IMR-90 (cell line): ENCODE results near the gene FADD. TPM values are rescaled to one million over a fixed set of nuclear protein-coding genes. Genes with fewer than 3 reads are reported as not detected.

Source experiments
- ATAC-seq: fragments of 200-7000 bp; cut with Tn5 transposase; 2 replicates; pipeline ENCODE4 v1.9.1; 2020; ENCODE audit warnings: low read depth, mild to moderate bottlenecking, moderate library complexity
- BruUV-seq: library from RNA; stranded (reverse); fragments of 400-500 nt; replicated peaks from 2 replicates; lab custom pipeline; 2021; lab: Mats Ljungman, UMichigan
- CTCF ChIA-PET: fragments of 300-600 bp; formaldehyde crosslinking; extraction: SDS; loops from one replicate; lab custom pipeline; 2021; ENCODE audit warnings: antibody characterized with exemption; lab: Yijun Ruan, JAX
- POLR2A ChIA-PET: fragments of 300-600 bp; sonication (Branson Sonifier 250); formaldehyde crosslinking; loops from one replicate; lab custom pipeline; 2022; ENCODE audit warnings: antibody characterized with exemption; ENCODE audit not compliant: unreplicated experiment; lab: Charles Lee
- DNase-seq: peaks from one replicate; pipeline ENCODE4 v3.0.0; 2013
- H2AFZ ChIP-seq: replicated peaks from 2 replicates; pipeline ENCODE3; 2013; ENCODE audit warnings: low read length, mild to moderate bottlenecking; ENCODE audit not compliant: poor library complexity
- H2AK5ac ChIP-seq: 2 replicates; pipeline ENCODE4 v1.6.1; 2013; ENCODE audit warnings: low read depth, low read length, inconsistent platforms
- H2AK9ac ChIP-seq: replicated peaks from 2 replicates; pipeline ENCODE3; 2013; ENCODE audit warnings: mild to moderate bottlenecking, low read depth, low read length, moderate library complexity; ENCODE audit not compliant: poor library complexity
- H2BK120ac ChIP-seq: 2 replicates; pipeline ENCODE4 v1.6.1; 2013; ENCODE audit warnings: low read depth, low read length, inconsistent platforms
- H2BK15ac ChIP-seq: 3 replicates; pipeline ENCODE4 v1.6.1; 2013; ENCODE audit warnings: low read depth, low read length, inconsistent platforms
- H2BK20ac ChIP-seq: 2 replicates; pipeline ENCODE4 v1.6.1; 2013; ENCODE audit warnings: low read depth, mild to moderate bottlenecking, inconsistent platforms, low read length, moderate library complexity
- H2BK5ac ChIP-seq: 2 replicates; pipeline ENCODE4 v1.6.1; 2013; ENCODE audit warnings: mild to moderate bottlenecking, low read depth, low read length, inconsistent platforms; ENCODE audit not compliant: poor library complexity, severe bottlenecking
- H3K14ac ChIP-seq: replicated peaks from 2 replicates; pipeline ENCODE4 v1.6.1; 2013; ENCODE audit warnings: low read depth, low read length, inconsistent platforms
- H3K18ac ChIP-seq: 2 replicates; pipeline ENCODE4 v1.6.1; 2013; ENCODE audit warnings: low read depth, low read length, control low read depth
- H3K23ac ChIP-seq: 2 replicates; pipeline ENCODE4 v1.6.1; 2013; ENCODE audit warnings: low read depth, low read length, inconsistent platforms
- H3K27ac ChIP-seq: 2 replicates; pipeline ENCODE4 v1.5.1; 2013; ENCODE audit warnings: mild to moderate bottlenecking, control low read depth, low read length; ENCODE audit not compliant: insufficient read depth
- H3K27me3 ChIP-seq: 2 replicates; pipeline ENCODE4 v1.6.1; 2013; ENCODE audit warnings: low read length; ENCODE audit not compliant: control insufficient read depth, insufficient read depth
- H3K36me3 ChIP-seq: 2 replicates; pipeline ENCODE4 v1.6.1; 2013; ENCODE audit warnings: low read length, mixed read lengths; ENCODE audit not compliant: control insufficient read depth, insufficient read depth
- H3K4ac ChIP-seq: 2 replicates; pipeline ENCODE4 v1.6.1; 2013; ENCODE audit warnings: low read depth, low read length, inconsistent platforms
- H3K4me1 ChIP-seq: 2 replicates; pipeline ENCODE4 v1.6.1; 2013; ENCODE audit warnings: low read length, mixed read lengths; ENCODE audit not compliant: control insufficient read depth, insufficient read depth
- H3K4me2 ChIP-seq: 2 replicates; pipeline ENCODE4 v1.6.1; 2013; ENCODE audit warnings: low read depth, mild to moderate bottlenecking, control low read depth, low read length, moderate library complexity
- H3K4me3 ChIP-seq: 2 replicates; pipeline ENCODE4 v1.5.1; 2013; ENCODE audit warnings: low read depth, mild to moderate bottlenecking, control low read depth, low read length, moderate library complexity; ENCODE audit not compliant: insufficient read depth
- H3K56ac ChIP-seq: 2 replicates; pipeline ENCODE4 v1.6.1; 2013; ENCODE audit warnings: low read length, inconsistent platforms; ENCODE audit not compliant: insufficient read depth; ENCODE audit errors: extremely low read depth
- H3K79me1 ChIP-seq, 2 experiments: 2 replicates each; pipeline ENCODE4 v1.6.1; 2013; ENCODE audit warnings: low read length in 2 of 2, inconsistent platforms in 1 of 2, low read depth in 1 of 2
- H3K9ac ChIP-seq: 2 replicates; pipeline ENCODE4 v1.6.1; 2013; ENCODE audit warnings: low read depth, low read length, control low read depth
- H3K9me1 ChIP-seq: 2 replicates; pipeline ENCODE4 v1.6.1; 2013; ENCODE audit warnings: low read length, inconsistent platforms; ENCODE audit not compliant: insufficient read depth
- H3K9me3 ChIP-seq: 2 replicates; pipeline ENCODE4 v1.6.1; 2013; ENCODE audit warnings: low read length; ENCODE audit not compliant: control insufficient read depth, insufficient read depth
- H4K20me1 ChIP-seq: 2 replicates; pipeline ENCODE4 v1.6.1; 2013; ENCODE audit warnings: low read length, inconsistent platforms; ENCODE audit not compliant: insufficient read depth
- H4K5ac ChIP-seq: 2 replicates; pipeline ENCODE4 v1.6.1; 2013; ENCODE audit warnings: mild to moderate bottlenecking, low read depth, low read length, control low read depth
- H4K8ac ChIP-seq, 2 experiments: 2 replicates each; pipeline ENCODE4 v1.6.1; 2013; ENCODE audit warnings: low read depth in 2 of 2, low read length in 2 of 2, control low read depth in 1 of 2, inconsistent platforms in 1 of 2
- H4K91ac ChIP-seq: 2 replicates; pipeline ENCODE4 v1.6.1; 2013; ENCODE audit warnings: low read depth, low read length, inconsistent platforms; ENCODE audit not compliant: insufficient read depth
- CTCF ChIP-seq: conservative IDR thresholded peaks from 2 replicates; pipeline ENCODE4 v1.5.1; 2012; ENCODE audit warnings: mild to moderate bottlenecking, low read depth, low read length, improper control_type of control experiment
- WGBS, 2 experiments: methylation state at CpG; one replicate each; pipeline versions ENCODE4 v1.1.5 to v1.1.7; 2013; ENCODE audit warnings: missing lambda C conversion rate in 2 of 2; ENCODE audit not compliant: insufficient read length in 1 of 2; ENCODE audit errors: extremely low coverage in 2 of 2; 5-methylcytosine and 5-hydroxymethylcytosine counted together
- dilution Hi-C: fragments of 300-500 bp; cut with HindIII; formaldehyde crosslinking; loops from one replicate; pipeline ENCODE4 v1.14.3; 2018; ENCODE audit warnings: low sequenced_read_pairs; ENCODE audit not compliant: unreplicated experiment
- in situ Hi-C: fragments of 300-500 bp; cut with MboI; formaldehyde crosslinking; loops from 3 replicates; pipeline ENCODE4 v1.14.3; 2019; ENCODE audit warnings: low sequenced_read_pairs, inconsistent platforms, mixed read lengths
- intact Hi-C: fragments of 100-400 bp; cut with micrococcal nuclease; formaldehyde crosslinking; loops from 2 replicates; pipeline ENCODE4 v1.10.0; 2022
- polyA plus RNA-seq, 3 experiments: library from polyadenylated mRNA; depleted of rRNA; stranded (reverse); fragments of >200 nt; gene quantifications; 2 replicates each; pipeline ENCODE4 v1.2.3, GENCODE V29; 2012; ENCODE audit warnings: low replicate concordance in 1 of 3
- total RNA-seq: library from RNA; depleted of rRNA; stranded (reverse); fragments of >200 nt; gene quantifications from 2 replicates; pipeline ENCODE4 v1.2.3, GENCODE V29; 2012

The FADD gene
- total and polyA plus RNA-seq, 2 of the 4 experiments (the other 2 are of a cell fraction) = 38.1 to 44.4 TPM

GRCh38 chr11:70250876-70251658, 48.0 kb downstream of the FADD start:
- POLR2A ChIA-PET = no interaction called here
- Histone ChIP-seq H2AK5ac (no peak overlapping the region), H2BK120ac (no peak overlapping the region), H4K8ac (no peak overlapping the region), H3K4me1 (peaks cover 6% of the 10 kb centered on the region), H3K56ac (no peak overlapping the region), H4K5ac (no peak overlapping the region), H2BK5ac (no peak overlapping the region), H3K9me3 (no peaks in the 10 kb centered on the region), H3K27ac (no peak overlapping the region), H3K18ac (no peak overlapping the region), H3K9ac (no peak overlapping the region), H2BK15ac (no peak overlapping the region), H4K91ac (no peak overlapping the region), H3K23ac (no peak overlapping the region), H4K20me1 (no peaks in the 10 kb centered on the region), H3K36me3 (no peaks in the 10 kb centered on the region), H3K79me1 (no peaks in the 10 kb centered on the region), H2AK9ac (no peak overlapping the region), H2BK20ac (no peak overlapping the region), H3K14ac (no peak overlapping the region), H3K4me2 (no peak overlapping the region), H3K4ac (no peak overlapping the region), H2AFZ (no peak overlapping the region), H3K4me3 (no peak overlapping the region), H3K27me3 (peaks cover 14% of the 10 kb centered on the region), H3K9me1 (peaks cover 6% of the 10 kb centered on the region; the same call in 1 of the 2 replicates)
- in situ Hi-C loops = no loop called here
- DNase-seq (no peak), ATAC-seq (no peak)
- intact Hi-C loops = no loop called here
- 68% methylated on average over 6 of the region's 16 CpGs; no CpG with 5 or more reads in 1 of the 2 experiments for WGBS, 2 experiments
- no TSS peak for BruUV-seq
- CTCF ChIA-PET = no interaction called here
- TF ChIP-seq CTCF = no peak
- dilution Hi-C loops = no loop called here
